HG03439 (cell line): ENCODE results near the gene PAX6.

ENCODE experiments used
- ATAC-seq: cut with Tn5 transposase; IDR thresholded peaks from one replicate; pipeline ENCODE4 v1.9.1; 2021; ENCODE audit warnings: mild to moderate bottlenecking, moderate library complexity; ENCODE audit not compliant: unreplicated experiment

PAX6 gene

DNA sequence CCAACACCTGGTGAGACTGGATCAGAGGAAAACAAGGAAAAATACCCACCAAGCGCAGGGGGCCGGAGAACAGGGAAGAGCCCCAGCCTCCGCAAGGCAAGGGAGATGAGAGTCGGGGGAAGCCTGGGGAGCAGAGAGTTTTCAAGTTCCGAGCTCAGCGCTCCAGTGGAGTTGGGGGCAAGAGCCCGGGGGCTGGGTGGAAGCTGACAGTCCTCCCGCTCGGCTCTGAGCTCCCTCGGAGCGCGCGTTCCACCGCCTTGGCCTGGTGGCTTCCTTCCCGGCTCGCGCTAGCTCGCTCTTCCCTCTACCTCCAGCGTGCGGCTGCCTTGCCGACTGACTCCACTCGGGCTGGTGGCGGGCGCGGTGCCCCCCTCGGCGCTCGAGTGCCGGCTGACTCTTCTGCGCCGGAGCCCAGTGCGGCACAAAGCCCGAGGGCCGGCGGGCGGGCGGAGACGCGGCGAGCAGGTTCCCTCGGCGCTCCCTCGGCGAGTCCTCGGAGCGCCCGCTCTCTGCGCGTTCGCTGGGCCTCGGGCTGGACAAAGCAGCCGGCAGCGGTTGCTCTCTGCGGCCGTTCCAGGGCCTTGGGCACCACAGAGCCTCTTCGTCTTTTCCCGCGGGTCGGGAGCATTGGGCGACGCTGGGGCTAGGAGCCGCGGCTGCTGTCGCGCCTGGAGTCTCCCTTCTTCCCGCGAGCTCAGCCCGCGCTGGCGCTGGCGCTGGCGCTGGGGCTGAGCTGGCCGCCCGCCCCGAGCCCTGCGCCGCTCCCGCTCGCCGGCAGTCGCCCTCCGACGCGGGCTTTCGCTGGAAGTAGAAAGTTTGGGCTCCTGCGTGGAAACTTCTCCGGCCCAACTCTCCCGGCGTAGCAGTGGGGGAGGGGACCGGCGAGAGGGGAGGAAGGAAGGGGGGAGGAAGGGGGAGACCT is 1.0 kb downstream of the PAX6 start:
- ATAC-seq = no peak

GRCh38 chr11:31809541-31809856 is 1.6 kb downstream of the PAX6 start:
- ATAC-seq = no peak

- ATAC-seq = no peak
Observed at GRCh38 chr11:31808721-31809540, 2.2 kb downstream of the PAX6 start.

DNA sequence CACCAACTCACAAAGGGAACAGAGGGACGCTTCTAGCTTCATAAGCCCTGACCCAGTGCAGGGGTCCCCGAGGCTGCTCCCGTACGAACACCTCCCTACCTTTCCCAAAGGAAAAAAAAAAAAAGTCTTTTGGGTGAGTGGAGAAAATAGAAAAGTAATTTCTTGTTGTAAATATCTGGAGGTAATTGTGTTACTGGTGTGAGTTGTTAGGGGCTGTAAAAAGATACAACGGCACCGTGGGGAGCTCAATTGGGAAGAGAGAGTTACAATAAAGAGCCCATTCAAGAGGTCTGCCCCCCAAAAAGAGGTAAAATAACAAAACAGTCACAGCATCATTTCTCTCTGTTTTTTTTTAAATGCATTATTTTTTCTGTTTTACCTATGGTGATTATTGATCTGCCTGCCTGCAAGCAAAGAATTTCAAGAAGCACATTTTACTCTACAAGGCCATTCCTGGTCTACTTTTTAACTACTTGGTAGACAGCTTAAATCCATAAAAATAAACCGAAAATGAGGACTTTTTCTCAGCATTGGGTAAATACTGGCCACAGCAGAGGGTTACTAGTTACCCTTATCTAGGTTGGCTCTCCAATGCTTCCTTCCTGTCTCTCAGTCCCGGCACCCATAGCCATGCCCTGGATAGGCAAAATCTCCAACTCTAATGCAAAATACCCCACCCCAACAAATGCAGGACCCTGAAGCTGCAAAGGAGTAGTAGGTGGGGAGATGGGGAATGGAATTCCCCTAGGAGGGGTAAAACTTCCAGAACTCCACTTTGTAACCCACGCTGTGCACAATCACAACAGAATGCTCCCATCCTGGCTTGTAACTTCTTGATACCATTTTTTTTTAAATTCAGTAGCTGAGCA is 3.1 kb downstream of the PAX6 start:
- ATAC-seq = no peak

GRCh38 chr11:31806928-31807798 is 4.0 kb downstream of the PAX6 start:
- ATAC-seq = no peak

DNA sequence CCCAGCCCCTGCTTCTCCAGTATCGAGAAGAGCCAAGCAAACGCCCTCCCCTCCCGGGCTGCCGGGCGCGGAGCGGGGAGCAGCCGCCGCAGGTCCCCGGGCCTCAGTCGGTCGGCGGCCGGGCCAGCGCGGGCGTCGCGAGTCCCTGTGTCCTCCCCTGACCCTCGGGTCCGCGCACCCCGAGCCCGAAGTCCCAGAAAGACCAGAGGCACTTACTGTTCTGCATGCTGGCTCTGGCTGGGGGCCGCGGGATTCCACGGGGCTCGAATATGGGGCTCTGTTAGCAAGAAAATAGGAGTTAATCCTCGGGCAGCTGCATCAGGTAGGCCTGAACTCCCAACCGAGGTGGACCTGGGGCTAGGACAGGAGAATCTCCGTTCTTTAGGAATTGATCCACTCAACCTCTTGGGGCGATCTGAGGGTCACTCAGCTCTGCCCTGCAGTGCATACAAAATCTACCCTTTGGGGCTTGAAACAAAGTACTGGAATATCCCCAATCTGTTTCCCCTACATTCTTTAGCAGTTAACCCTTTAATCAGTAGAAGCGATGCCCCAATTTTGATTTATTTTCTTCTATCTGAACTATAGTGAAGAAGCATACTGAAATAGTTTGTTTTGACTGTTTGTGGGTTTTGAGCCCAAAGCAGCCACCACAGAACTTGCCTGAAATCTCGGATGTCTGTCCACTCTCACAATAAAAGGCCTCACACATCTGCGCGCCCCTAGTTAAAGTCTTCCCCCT is 4.8 kb downstream of the PAX6 start:
- no peak for ATAC-seq

DNA sequence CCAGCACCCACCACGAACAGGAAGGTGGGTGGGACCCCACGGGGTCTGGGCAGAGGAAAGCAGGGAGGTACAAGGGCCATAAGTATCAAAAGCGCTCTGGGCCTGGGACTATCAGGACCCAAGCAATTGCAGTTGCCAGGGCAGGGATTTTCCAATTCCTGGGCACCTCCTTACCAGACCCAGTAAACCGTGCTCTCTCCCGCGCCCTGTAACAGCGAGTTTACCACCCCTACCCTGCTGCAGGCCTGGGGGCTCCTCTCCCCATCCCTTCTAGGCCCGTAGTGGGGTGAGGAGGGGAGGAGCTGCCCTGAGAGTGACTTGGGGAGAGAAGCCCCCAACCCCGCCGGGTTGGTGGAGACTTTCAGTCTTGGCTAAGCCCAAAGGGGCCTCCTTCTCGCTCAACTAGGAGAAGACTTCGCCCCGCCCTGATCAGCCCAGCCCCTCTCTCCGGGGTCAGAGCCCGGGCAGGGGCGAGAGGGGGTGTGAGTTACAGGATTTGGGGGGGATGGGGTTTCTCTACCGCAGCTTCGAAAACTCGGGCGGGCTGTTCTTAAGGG is 5.4 kb downstream of the PAX6 start:
- no peak for ATAC-seq

DNA sequence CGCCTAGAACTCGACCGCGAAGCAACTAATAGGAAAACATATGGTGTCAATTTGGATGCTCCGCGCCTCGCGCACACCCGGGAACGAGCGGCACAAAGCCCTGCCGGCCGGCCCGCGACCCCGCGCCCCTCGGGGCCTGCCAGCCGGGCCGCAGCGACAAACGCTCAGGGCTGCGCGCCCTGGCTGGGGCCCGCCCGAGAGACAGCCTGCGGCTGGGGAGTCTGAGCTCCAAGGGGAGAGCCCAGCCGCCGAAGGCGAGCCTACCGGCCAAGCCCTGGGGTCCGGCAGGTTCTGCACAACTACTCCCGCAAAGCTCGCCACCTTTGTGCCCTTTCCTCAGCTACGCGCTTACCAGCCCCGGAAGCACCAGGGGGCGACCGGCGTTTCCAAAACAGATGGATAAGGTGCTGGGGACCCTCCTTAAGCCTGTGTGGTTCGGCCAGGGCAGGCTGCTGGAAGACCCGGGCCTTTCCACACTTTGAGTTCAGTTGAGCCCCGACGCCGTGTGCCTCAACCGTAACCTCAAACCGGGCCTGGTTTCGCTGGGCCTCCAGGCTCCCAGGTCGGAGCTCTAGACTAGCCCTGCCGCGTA is 6.0 kb downstream of the PAX6 start:
- no peak for ATAC-seq

DNA sequence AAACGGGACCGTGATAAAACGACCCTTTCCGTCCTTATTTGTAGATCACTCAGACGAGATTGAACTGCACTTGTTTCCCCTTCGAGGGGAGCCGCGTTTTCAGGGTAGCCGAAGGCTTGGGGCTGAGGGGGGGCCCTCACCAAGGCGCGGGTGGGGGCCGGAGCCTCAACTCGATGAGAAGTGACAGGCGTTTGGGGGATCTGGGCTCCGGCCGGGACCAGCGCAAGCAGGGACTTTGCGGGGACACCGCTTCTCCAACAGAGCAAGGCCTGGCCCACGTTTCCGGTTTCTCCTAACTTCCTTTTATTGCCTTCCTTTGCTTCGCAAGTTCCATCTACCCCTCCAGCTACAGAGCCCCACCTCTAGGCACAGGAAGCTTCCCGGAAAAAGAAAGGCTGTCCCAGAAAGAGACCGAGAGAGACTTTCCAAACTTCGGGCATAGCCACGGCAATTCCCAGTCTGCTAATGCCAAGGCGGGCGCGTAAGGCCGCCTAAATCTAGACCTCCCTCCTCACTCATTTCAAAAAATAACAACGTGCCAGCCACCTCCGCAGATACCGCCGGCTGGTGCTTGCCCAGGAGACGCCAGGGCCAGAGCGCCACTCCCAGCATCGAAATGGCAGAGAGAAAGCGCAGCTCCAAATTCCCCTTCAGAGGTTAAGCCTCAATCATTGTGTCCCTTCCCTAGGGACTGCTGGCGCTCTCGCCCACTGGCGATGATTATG is 6.6 kb downstream of the PAX6 start:
- ATAC-seq = no peak

DNA sequence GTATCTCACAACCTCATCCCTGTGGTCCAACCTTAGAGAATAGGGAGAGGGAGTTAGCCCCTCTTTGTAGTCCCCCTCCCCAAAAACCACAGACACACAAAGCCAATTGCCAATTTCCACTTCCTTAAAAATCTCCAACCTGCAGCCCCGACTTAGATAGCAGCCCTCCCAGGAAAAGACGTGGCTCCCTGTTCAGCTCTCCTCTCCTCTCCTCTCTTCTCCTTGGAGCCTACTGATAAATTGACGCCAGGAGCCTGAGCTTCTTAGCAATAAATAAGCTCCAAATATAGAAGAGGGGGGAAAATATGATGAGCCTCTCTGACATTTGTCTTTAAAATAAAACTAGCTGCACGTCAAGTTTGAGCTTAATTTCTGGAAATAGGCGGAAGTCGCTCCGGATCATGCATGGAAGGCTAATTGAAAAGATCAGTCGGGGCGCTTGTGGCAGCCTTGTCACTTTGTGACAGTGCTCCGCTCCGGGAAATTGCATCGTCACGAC is 7.3 kb downstream of the PAX6 start:
- no peak for ATAC-seq

GRCh38 chr11:31802990-31803812 is 7.9 kb downstream of the PAX6 start:
- no peak for ATAC-seq

DNA sequence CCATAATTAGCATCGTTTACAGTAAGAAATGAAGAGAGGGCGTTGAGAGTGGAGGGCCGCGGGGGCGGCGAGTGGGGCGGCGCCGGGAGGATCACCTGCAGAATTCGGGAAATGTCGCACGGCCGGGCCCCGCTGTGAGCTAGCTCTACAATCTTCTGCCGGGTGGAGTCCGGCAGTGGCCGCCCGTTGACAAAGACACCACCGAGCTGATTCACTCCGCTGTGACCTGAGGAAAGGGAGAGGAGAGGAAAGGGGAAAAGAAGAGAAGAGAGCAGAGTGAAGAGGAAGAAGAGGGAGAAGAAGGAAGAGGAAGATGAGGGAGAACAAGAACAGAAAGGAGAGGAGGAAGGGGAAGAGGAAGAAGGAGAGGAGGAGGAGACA is 8.5 kb downstream of the PAX6 start:
- ATAC-seq = no peak

DNA sequence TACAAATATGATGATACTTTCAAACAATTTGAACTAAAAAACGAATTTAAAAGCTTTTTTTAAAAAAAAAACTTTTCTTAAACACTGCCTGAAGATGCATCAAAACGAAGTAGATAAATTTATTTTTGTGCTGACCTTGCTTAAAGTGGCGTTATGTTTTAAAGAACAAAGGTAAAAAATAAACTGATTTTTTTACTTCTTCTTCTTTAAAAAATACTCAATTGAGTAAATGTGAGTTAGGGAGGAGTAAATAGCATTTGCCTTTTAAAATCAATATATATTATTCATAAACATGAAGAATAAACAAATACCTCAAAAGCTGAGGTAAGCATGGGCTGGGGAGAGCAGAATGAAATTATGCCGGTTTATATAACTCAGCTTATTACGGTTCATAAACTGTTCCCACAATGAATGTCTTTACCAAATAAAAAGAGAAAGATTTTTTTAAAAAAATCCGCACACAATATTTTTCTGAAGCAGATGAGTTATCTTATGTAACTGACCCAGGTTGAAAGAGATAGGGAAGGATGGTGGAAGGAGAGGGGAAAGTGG is 9.0 kb downstream of the PAX6 start:
- ATAC-seq = no peak

GRCh38 chr11:31801298-31801702 is 9.8 kb downstream of the PAX6 start:
- no peak for ATAC-seq

DNA sequence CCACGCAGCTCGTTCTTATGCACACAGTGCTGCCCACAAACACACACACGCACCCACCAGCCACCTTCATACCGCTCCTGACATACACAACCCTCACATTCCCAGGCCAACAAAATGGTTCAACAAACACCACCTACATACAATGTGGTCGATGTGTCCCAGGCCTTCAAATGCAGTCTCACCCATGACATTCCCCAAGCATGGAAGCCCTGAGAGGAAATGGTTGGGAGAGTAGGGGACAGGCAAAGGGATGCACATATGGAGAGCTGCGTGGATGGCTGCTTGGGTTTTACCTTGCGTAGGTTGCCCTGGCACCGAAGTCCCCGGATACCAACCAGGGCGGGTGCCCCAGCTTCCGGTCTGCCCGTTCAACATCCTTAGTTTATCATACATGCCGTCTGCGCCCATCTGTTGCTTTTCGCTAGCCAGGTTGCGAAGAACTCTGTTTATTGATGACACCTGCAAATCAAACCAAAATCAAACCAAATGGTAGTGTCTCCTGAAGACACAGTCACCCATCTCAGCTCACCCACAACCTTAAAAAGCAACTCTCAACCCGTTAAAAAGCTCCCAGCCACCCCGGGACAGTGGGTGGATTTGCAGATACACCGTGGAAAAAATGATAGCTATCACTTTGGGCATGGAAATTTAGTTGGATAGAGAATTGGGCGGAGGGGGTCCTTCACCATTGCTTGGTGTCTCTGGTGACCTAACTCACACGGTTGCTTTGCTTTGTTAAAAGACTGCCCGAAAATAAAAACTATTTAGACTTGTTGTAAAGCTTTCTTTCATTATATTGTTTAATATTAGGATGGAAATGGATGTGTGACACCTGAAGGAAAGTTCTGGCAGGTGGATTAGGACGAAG is 10.5 kb downstream of the PAX6 start:
- no peak for ATAC-seq
